Measurements from ENCODE around the gene ATP9A.

GRCh38 chr20:51560042-51560441 is 208.1 kb downstream of the ATP9A start:
- no peak for TF ChIP-seq CTCF (optimal IDR thresholded peaks at IDR 0.05 in 1 of 3, IDR thresholded peaks at IDR 0.05 in 1 of 3, conservative IDR thresholded peaks at IDR 0.05 in 1 of 3; ENCODE audit: extremely low read depth in 1 of 3, insufficient read depth in 2 of 3, low read length in 3 of 3)
- no peak for TF ChIP-seq EZH2 (IDR thresholded peaks at IDR 0.05; ENCODE audit: low read length)
